HL-60 (cell line): ENCODE data around the gene MICB.
"Not testable (repeated sequence)": the region's sequence is repeated elsewhere in the genome, so short reads cannot be mapped to it uniquely, and the experiment has no call there.

Experiments
- POLR2AphosphoS5 ChIP-seq: IDR thresholded peaks from 2 replicates; pipeline ENCODE4 v1.6.1; 2012; ENCODE audit warnings: low read depth
- TF ChIP-seq, protein P1 (sequence below): IDR thresholded peaks from one replicate; pipeline ENCODE4 v1.5.1; 2011; ENCODE audit warnings: low read length, control low read depth, inconsistent platforms; ENCODE audit not compliant: insufficient read depth
- TF ChIP-seq, protein P2 (sequence below): IDR thresholded peaks from 2 replicates; pipeline ENCODE4 v1.6.1; 2012; ENCODE audit warnings: low read depth; ENCODE audit not compliant: insufficient replicate concordance

DNA sequence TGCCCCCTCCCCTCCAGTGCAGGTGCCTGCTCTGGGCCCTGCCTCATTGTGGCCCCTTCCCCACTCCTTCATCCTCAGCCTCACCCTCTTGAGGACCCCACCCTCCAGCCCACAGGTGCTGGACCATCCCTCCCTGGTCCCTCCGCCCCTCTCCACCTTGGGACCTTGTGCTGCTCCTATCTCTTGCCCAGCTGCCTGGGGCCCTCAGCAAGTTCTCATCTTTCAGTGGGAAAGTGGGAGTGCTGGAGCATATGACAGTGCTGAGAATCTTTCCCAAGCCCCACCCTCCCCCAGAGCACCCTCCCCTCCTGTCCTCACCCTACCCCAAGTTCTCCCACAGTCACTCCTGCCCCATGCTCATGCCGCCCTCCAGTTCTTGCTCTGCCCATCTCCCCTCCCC is 1.7 kb downstream of the MICB start:
- TF ChIP-seq, protein P1, sequence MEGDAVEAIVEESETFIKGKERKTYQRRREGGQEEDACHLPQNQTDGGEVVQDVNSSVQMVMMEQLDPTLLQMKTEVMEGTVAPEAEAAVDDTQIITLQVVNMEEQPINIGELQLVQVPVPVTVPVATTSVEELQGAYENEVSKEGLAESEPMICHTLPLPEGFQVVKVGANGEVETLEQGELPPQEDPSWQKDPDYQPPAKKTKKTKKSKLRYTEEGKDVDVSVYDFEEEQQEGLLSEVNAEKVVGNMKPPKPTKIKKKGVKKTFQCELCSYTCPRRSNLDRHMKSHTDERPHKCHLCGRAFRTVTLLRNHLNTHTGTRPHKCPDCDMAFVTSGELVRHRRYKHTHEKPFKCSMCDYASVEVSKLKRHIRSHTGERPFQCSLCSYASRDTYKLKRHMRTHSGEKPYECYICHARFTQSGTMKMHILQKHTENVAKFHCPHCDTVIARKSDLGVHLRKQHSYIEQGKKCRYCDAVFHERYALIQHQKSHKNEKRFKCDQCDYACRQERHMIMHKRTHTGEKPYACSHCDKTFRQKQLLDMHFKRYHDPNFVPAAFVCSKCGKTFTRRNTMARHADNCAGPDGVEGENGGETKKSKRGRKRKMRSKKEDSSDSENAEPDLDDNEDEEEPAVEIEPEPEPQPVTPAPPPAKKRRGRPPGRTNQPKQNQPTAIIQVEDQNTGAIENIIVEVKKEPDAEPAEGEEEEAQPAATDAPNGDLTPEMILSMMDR = not testable (repeated sequence)
- not testable (repeated sequence) for TF ChIP-seq POLR2AphosphoS5
- TF ChIP-seq, protein P2, sequence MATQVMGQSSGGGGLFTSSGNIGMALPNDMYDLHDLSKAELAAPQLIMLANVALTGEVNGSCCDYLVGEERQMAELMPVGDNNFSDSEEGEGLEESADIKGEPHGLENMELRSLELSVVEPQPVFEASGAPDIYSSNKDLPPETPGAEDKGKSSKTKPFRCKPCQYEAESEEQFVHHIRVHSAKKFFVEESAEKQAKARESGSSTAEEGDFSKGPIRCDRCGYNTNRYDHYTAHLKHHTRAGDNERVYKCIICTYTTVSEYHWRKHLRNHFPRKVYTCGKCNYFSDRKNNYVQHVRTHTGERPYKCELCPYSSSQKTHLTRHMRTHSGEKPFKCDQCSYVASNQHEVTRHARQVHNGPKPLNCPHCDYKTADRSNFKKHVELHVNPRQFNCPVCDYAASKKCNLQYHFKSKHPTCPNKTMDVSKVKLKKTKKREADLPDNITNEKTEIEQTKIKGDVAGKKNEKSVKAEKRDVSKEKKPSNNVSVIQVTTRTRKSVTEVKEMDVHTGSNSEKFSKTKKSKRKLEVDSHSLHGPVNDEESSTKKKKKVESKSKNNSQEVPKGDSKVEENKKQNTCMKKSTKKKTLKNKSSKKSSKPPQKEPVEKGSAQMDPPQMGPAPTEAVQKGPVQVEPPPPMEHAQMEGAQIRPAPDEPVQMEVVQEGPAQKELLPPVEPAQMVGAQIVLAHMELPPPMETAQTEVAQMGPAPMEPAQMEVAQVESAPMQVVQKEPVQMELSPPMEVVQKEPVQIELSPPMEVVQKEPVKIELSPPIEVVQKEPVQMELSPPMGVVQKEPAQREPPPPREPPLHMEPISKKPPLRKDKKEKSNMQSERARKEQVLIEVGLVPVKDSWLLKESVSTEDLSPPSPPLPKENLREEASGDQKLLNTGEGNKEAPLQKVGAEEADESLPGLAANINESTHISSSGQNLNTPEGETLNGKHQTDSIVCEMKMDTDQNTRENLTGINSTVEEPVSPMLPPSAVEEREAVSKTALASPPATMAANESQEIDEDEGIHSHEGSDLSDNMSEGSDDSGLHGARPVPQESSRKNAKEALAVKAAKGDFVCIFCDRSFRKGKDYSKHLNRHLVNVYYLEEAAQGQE = not testable (repeated sequence)
